Measurements from ENCODE around the gene ANKRD36C. TPM values are rescaled to one million over a fixed set of nuclear protein-coding genes. Genes with fewer than 3 reads are reported as not detected.
"Not testable (repeated sequence)": the region's sequence is repeated elsewhere in the genome, so short reads cannot be mapped to it uniquely, and the experiment has no call there.

ANKRD36C gene
- total RNA-seq, 1 donor from 2014 or later, result 51.5 TPM

DNA sequence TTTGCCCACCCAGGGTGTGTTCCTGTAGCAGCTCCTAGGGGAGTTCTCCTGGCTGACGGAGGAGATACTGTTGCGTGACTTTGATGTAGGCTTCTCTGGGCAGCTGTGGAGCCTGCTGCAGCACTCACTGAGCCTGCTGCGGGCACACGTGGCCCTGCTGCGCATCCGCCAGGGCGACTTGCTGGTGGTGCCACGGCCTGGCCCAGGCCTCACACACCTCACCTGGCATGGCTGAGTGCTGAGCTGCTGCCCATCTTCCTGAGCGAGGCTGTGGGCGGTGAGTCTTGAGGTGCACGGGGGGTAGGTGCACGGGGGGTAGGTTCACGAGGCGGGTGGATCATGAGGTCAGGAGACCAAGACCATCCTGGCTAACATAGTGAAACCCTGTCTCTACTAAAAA is 191.7 kb downstream of the ANKRD36C start:
- peaks cover 2% of the 10 kb centered on the region for H3K36me3 Mint-ChIP-seq (ENCODE audit: insufficient read depth)
- no peak for DNase-seq (ENCODE audit: low spot score, unreplicated experiment)
- no peak overlapping the region for H3K4me3 Mint-ChIP-seq (ENCODE audit: low read depth)
- H3K27ac Mint-ChIP-seq, result no peak overlapping the region
- no peaks in the 10 kb centered on the region for H3K27me3 Mint-ChIP-seq
- H3K9me3 Mint-ChIP-seq (ENCODE audit: low read depth), result peaks cover 14% of the 10 kb centered on the region
- H3K4me1 Mint-ChIP-seq (ENCODE audit: low read depth), result no peaks in the 10 kb centered on the region
- TF ChIP-seq, protein P1, sequence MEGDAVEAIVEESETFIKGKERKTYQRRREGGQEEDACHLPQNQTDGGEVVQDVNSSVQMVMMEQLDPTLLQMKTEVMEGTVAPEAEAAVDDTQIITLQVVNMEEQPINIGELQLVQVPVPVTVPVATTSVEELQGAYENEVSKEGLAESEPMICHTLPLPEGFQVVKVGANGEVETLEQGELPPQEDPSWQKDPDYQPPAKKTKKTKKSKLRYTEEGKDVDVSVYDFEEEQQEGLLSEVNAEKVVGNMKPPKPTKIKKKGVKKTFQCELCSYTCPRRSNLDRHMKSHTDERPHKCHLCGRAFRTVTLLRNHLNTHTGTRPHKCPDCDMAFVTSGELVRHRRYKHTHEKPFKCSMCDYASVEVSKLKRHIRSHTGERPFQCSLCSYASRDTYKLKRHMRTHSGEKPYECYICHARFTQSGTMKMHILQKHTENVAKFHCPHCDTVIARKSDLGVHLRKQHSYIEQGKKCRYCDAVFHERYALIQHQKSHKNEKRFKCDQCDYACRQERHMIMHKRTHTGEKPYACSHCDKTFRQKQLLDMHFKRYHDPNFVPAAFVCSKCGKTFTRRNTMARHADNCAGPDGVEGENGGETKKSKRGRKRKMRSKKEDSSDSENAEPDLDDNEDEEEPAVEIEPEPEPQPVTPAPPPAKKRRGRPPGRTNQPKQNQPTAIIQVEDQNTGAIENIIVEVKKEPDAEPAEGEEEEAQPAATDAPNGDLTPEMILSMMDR (IDR thresholded peaks at IDR 0.05; ENCODE audit: unreplicated experiment), result no peak

DNA sequence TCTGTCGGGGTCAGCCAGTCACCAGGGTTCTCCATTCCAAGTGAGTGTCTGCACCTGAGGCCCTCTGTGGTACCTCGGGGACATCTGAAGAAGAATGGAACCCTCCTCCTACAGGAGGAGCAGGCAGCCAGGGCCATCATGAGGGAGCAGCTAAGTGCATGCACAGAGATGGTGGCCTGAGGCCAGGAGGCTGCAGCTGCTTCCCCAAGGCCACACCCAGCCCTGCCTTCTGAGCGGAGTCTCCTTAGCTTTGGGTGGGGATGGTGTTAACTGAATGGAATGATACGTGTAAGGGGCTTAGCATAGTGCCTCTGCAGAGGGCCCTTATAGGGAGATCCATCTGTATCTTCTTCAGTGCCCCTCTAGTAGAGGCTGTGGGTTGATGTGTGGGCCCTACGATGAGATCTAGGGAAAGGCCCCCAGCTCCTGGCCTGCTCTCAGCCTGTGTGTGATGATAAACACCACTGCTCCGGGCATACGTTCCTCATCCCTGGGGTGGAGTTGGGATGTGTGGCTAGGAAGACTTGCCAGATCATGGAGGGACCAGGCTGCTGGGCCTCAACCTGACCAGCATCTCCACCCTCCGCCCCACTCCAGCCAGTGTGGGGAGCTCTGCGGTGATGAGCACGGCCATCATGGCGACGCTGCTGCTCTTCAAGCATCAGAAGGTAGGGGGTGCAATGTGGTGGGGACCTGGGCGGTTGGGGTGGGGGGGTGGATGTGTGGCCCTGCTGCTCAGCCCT is 192.3 kb downstream of the ANKRD36C start:
- not testable (repeated sequence) for H3K27me3 Mint-ChIP-seq; DNase-seq (ENCODE audit: low spot score, unreplicated experiment); H3K36me3 Mint-ChIP-seq (ENCODE audit: insufficient read depth); H3K4me3 Mint-ChIP-seq (ENCODE audit: low read depth); H3K27ac Mint-ChIP-seq; H3K4me1 Mint-ChIP-seq (ENCODE audit: low read depth)
- H3K9me3 Mint-ChIP-seq (ENCODE audit: low read depth), result peaks cover 11% of the 10 kb centered on the region

DNA sequence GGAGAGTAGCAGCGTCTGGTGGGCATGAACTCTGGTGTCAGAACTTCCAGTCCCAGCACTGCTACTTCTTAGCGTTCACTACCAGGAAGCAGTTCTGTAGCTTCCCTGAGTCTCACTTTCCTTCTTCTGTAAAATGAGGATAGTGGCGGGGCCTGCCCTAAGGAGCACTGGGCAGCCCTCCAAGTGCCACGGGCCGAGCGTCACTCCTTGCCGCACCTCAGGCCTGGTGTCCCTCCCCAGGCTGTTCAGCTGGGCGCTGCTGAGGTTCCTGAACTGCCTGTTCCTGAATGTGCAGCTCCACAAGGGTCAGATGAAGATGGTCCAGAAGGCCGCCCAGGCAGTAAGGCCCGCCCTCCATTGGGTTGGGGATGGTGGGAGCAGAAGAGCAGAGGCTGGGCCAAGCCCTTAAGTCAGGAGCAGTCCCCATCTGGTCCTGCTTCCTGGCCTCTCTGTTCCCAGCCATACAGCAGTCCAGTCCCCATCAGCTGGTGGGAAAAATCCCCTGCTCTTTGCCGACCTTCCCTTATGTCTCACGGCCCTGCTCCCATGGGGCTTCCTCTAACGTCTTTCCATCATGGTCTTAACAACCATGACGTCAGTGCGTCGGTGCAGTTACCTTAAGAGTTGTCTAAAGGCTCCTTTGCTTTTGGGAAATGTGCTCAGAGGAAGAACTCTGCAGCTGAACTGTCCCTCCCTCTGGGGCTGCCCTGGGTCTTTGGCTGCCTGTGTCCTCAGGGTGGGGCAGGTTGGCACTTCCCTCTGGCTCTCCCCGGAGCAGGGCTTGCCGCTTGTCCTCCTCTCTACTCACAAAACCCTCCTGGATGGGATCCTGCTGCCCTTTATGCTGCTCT is 195.2 kb downstream of the ANKRD36C start:
- H3K27ac Mint-ChIP-seq; H3K9me3 Mint-ChIP-seq (ENCODE audit: low read depth); H3K4me1 Mint-ChIP-seq (ENCODE audit: low read depth); H3K36me3 Mint-ChIP-seq (ENCODE audit: insufficient read depth); DNase-seq (ENCODE audit: low spot score, unreplicated experiment); H3K4me3 Mint-ChIP-seq (ENCODE audit: low read depth); H3K27me3 Mint-ChIP-seq: not testable (repeated sequence)

DNA sequence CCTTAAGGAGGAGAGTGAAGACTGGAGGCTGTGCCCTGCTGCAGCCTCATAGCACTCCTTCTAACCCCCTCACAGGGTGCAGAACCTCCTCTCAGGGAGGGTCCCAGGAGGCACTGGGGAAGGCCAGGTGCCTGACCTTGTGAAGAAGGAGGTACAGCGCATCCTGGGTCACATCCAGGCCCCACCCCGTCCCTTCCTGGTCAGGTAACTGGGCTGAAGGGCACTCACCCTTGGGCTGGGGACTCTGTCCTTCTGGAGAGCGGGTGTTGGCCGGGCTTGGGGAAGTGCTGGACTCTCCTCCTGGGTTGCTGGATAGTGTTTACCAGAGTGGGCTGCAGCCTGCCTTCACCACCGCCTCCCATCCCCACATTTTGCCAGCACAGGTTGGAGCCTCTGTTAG is 197.7 kb downstream of the ANKRD36C start:
- H3K4me3 Mint-ChIP-seq (ENCODE audit: low read depth); H3K36me3 Mint-ChIP-seq (ENCODE audit: insufficient read depth); H3K27me3 Mint-ChIP-seq; H3K27ac Mint-ChIP-seq; H3K4me1 Mint-ChIP-seq (ENCODE audit: low read depth); H3K9me3 Mint-ChIP-seq (ENCODE audit: low read depth); DNase-seq (ENCODE audit: low spot score, unreplicated experiment): not testable (repeated sequence)

DNA sequence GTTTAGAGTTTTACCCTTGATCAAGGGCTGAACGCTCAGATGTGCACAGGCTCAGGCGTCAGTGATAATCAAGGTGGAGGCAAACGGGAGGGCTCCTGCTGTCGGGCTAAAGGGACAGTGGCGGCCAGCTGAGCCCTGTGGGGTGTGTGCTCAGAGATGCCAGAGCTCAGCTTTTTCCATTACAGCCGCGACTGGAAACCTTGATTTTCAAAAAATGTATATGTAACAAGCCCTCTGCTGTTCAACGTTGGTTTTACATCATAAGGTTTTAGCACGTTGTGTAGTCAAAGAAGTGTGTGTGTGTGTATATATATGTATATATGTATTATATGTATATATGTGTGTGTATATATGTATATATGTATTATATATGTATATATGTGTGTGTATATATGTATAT is 201.4 kb downstream of the ANKRD36C start:
- H3K9me3 Mint-ChIP-seq (ENCODE audit: low read depth); H3K27me3 Mint-ChIP-seq; H3K36me3 Mint-ChIP-seq (ENCODE audit: insufficient read depth); DNase-seq (ENCODE audit: low spot score, unreplicated experiment); H3K27ac Mint-ChIP-seq; H3K4me1 Mint-ChIP-seq (ENCODE audit: low read depth); H3K4me3 Mint-ChIP-seq (ENCODE audit: low read depth): not testable (repeated sequence)

DNA sequence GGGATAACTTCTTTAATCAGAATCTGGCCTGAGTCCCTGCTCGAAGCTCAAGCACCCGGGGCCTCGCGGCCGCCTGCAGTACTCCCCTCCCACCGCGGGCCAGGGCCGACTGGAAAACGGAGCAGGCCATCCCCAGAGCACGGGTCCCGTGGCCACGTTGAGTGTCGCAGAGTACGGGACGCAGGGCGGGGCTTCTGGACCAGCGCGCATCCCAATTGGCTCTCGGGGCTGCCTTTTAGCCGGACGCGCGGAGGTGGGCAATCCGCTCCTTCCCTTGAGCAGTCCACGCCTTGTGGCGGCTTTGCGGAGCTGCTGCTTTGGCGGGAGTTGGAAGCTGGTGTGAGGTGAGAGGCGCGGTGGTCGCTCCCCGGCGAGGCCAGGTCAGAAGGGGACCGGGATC is 202.2 kb downstream of the ANKRD36C start:
- not testable (repeated sequence) for H3K9me3 Mint-ChIP-seq (ENCODE audit: low read depth); H3K27ac Mint-ChIP-seq; H3K4me3 Mint-ChIP-seq (ENCODE audit: low read depth); H3K27me3 Mint-ChIP-seq; H3K4me1 Mint-ChIP-seq (ENCODE audit: low read depth); DNase-seq (ENCODE audit: low spot score, unreplicated experiment); H3K36me3 Mint-ChIP-seq (ENCODE audit: insufficient read depth)

DNA sequence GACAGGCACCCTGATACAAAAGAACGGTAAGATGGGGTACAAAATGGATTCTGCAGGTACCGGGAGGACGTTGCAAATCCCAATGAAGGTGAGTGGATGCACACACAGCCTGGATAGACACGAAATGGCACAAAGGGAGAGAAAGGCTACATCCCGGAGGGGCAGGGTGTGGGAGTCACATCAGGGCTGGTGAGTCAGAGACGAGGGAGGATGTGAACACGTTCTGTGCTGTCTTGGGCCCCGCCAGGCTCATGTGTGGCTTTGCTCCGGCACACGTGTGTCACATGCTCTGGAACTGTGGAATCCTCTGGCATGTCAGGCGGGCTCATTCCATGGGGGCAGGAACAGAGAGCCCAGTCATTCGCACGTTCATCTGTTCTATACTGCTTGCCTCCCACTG is 203.0 kb downstream of the ANKRD36C start:
- DNase-seq (ENCODE audit: low spot score, unreplicated experiment); H3K36me3 Mint-ChIP-seq (ENCODE audit: insufficient read depth); H3K4me1 Mint-ChIP-seq (ENCODE audit: low read depth); H3K9me3 Mint-ChIP-seq (ENCODE audit: low read depth); H3K27ac Mint-ChIP-seq; H3K4me3 Mint-ChIP-seq (ENCODE audit: low read depth); H3K27me3 Mint-ChIP-seq: not testable (repeated sequence)

Other genes starting within 250 kb of the ANKRD36C start
- not detected in 2 replicates for gene GPAT2, start 43.1 kb upstream of the ANKRD36C start, total RNA-seq
- gene ADRA2B, start 124.7 kb upstream of the ANKRD36C start, total RNA-seq, result 0.69 and 0.91 TPM in 2 replicates
- gene ASTL, start 146.7 kb upstream of the ANKRD36C start, total RNA-seq, result 0.29 TPM in 1 of 2 replicates, not detected in the other
- gene DUSP2, start 153.6 kb upstream of the ANKRD36C start, total RNA-seq, result 0.64 and 0.93 TPM in 2 replicates
- gene STARD7, start 217.0 kb upstream of the ANKRD36C start, total RNA-seq, result 117 and 118 TPM in 2 replicates